Left cardiac atrium (tissue), 4 donors: Measurements from ENCODE around the gene KCNF1. TPM values are rescaled to one million over a fixed set of nuclear protein-coding genes. Genes with fewer than 3 reads are reported as not detected.

ENCODE experiments used
- ATAC-seq, 2 donors: fragments of 200-7000 bp; cut with Tn5 transposase; one replicate each; pipeline ENCODE4 v1.9.1; 2020; ENCODE audit warnings: mild to moderate bottlenecking in 2 of 2, moderate library complexity in 2 of 2
- DNase-seq: peaks from one replicate; pipeline ENCODE4 v3.0.0-alpha.2; 2020
- intact Hi-C, 2 donors: fragments of 100-400 bp; cut with DNase I; formaldehyde crosslinking; loops; one replicate each; pipeline versions ENCODE4 v1.14.1 to v1.15.1; 2022 to 2023
- total RNA-seq, 2 donors: library from RNA; stranded (reverse); fragmentation: NEBNext Ultra II Directional; extraction: Animal tissue kit (Norgen Biotek cat#: 25700); gene quantifications; one replicate each; pipeline ENCODE4 v1.2.1, GENCODE V29; 2021
- donor health status: DM: no; HTN: yes; CAD: no.
- donor health status: DM: no; HTN: yes; CAD: no; lungs with severe emphysema.
- donor health status: DM: yes; HTN: yes; CAD: no.
- donor health status: Dilated cardiomyopathy.

The KCNF1 gene
- total RNA-seq, 2 donors from 2014 or later = 0.24 to 0.97 TPM

GRCh38 chr2:10900216-10901109 lies 11.3 kb upstream of the KCNF1 start:
- DNase-seq (no peak), ATAC-seq (no peak)
- intact Hi-C loops = no loop called here

DNA sequence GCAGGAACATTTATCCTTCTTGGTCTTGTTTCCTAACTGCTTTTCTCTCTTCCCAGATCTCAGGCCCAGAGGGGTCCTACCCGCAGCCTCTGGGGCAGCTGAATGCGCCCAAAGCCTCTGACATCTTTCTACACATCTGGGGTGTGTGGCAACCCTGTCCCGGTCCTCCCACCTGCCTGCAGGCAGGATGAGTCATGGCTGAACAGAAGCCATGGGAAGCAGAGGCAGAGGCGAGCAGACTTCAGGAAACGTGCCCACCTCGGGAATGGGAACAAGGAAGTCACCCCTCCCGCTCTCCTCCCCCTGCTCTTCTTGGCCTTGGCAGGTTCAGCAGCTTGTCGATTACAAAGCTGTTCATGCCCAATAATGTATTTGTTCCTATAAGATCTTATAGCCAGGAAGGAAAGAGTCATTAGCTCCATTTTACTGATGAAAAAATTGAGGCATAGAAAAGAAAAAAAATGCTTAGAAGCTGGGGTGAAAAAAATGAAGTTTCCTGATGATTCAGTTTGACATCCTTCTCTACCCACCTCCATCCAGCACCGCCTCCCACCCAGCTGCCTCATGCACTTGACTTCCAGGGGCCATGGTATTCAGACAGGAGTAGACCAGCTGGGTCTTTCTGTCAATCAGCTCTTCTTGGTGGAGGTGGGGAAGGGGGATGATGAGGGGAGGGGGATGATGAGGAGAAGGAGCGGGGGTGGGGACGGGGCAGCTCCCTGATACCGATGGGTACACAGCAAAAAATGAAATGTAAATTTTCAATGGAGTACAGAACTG lies 10.4 kb upstream of the KCNF1 start:
- intact Hi-C loops = no loop called here
- ATAC-seq = peak in 1 of 2 donors; percentile 55
- no peak for DNase-seq

- ATAC-seq = no peak
- intact Hi-C loops = no loop called here
- no peak for DNase-seq
These were observed 7.9 kb upstream of the KCNF1 start for GRCh38 chr2:10903861-10904210.

DNA sequence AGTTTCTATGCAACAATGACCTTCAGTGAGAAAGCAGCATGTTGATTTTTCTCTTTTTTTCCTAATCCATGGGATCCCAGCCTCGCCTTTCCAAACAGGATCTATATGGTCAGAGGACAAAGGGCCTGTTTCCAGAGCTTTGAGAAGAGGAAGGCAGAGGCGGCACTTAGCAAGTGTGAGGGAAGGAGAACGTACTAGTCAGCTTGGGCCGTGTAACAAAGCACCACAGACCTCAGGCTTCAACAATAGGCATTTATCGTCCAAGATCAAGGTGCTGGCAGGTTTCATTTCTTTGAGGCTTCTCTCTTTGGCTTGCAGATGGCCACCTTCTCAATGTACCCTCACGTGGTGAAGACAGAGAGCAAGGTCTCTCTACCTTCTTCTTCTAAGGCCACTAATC lies 7.3 kb upstream of the KCNF1 start:
- DNase-seq = no peak
- ATAC-seq = no peak
- intact Hi-C loops = no loop called here

- ATAC-seq (peak in 1 of 2 donors; percentile 4), DNase-seq (no peak)
- intact Hi-C loops = no loop called here
These were observed 6.5 kb upstream of the KCNF1 start for GRCh38 chr2:10905006-10905861.

- intact Hi-C loops = no loop called here
- DNase-seq (no peak), ATAC-seq (peak in 1 of 2 donors; percentile 10)
These were observed 5.9 kb upstream of the KCNF1 start for GRCh38 chr2:10905862-10906143.

GRCh38 chr2:10906926-10907625 lies 4.7 kb upstream of the KCNF1 start:
- ATAC-seq = peak in 1 of 2 donors; percentile 3
- intact Hi-C loops = no loop called here

GRCh38 chr2:10908195-10908594 lies 3.5 kb upstream of the KCNF1 start:
- intact Hi-C loops = no loop called here
- DNase-seq = no peak
- no peak for ATAC-seq

More at GRCh38 chr2:10906926-10907625, 4.7 kb upstream of the KCNF1 start:
- DNase-seq = no peak

DNA sequence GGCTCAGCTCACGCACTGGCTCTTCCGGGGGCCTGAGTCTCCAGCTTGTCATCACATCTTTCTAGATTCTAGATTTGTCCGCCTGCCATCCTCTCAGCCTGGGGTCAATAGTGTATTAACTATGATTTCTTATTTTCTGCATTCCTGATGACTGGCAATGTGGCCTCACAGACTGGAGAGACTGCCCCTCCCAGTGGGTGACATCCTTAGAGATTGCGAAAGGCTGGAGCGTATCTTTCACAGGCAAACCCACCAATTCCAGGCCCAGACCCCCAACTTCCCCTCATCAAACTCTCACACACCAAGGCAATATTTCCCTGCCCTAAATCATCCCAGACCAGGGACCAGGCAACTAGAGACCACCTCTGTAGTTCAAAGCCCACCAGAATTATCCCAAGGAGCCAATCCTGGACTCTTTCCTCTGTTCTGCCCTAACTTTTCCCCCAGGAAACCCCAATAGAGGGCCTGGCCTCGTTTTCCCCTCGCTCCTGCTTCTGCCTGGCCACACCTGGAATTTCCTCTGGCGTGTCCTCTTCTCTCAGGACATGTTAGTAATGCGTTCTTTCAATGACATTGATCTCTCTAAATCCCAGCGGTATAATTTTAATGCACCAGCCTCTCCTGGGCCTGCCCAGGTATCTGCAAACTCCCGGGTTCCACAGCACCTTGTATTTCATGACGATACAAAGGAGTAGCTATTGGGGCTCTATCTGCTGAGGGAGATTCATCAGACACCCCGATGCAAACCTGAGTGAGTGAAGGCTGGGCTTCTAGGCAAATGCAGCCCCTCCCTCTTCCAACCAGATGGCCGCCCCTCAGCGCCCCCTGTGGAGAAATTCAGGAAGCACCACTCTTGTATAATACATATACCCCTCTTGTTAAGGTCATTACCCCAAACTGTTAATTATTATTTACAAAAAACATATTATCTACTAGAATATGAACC lies 2.4 kb upstream of the KCNF1 start:
- intact Hi-C loops = no loop called here
- no peak for ATAC-seq
- no peak for DNase-seq

- intact Hi-C loops = loop anchor here (10.0 kb wide), 2 partner anchors 205 to 215 kb away; no protein-coding TSS in a partner anchor
- DNase-seq (no peak), ATAC-seq (no peak)
These were observed 1.8 kb upstream of the KCNF1 start for GRCh38 chr2:10909996-10910341.

DNA sequence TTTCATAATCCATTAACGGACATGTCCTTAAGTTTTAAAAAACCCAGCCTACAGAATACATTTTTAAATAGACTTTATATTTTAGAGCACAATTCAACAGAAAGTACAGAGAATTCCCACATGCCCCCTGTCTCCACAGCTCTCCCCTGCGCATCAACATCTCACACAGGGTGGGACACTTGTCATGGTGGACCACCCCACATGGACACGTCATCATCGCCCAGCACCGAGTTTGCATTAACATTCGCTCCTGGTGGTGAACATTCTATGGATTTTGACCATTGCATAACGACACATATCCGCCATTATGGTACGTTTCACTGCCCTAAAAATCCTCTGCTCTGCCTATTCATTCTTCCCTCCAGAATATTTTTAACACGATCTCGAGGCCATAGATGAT lies 1.1 kb upstream of the KCNF1 start:
- ATAC-seq = no peak
- no peak for DNase-seq
- intact Hi-C loops = loop anchor here (10.0 kb wide), 2 partner anchors 204 to 214 kb away; no protein-coding TSS in a partner anchor

GRCh38 chr2:10912076-10912731 lies 470 bp downstream of the KCNF1 start:
- intact Hi-C loops = loop anchor here (10.0 kb wide), 2 partner anchors 203 to 213 kb away; no protein-coding TSS in a partner anchor
- DNase-seq = no peak
- peak in 1 of 2 donors; percentile 7 for ATAC-seq

- ATAC-seq (no peak), DNase-seq (no peak)
- intact Hi-C loops = loop anchor here (10.0 kb wide), 2 partner anchors 202 to 212 kb away; no protein-coding TSS in a partner anchor
These were observed 1.2 kb downstream of the KCNF1 start for GRCh38 chr2:10912796-10913455.

DNA sequence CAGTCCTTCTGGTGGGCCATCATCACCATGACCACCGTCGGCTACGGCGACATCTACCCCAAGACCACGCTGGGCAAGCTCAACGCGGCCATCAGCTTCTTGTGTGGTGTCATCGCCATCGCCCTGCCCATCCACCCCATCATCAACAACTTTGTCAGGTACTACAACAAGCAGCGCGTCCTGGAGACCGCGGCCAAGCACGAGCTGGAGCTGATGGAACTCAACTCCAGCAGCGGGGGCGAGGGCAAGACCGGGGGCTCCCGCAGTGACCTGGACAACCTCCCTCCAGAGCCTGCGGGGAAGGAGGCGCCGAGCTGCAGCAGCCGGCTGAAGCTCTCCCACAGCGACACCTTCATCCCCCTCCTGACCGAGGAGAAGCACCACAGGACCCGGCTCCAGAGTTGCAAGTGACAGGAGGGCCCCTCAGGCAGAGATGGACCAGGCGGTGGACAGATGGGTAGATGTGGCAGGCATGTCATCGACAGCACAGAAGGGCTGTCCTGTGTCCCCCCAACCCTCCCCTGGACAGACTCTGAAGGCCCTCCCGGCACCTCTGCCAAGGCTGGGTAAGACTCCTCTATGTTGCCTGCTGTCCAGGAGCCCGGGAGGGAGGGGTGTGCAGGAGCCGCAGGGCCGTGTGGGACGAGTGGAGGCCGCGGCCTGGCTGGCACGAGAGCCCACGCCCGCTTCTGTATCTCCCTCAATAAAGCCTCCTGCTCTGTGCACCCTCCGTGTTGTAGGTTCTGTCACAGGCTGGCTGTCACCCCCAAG lies 2.0 kb downstream of the KCNF1 start:
- intact Hi-C loops = loop anchor here (10.0 kb wide), 2 partner anchors 201 to 211 kb away; no protein-coding TSS in a partner anchor
- no peak for ATAC-seq

GRCh38 chr2:10914272-10914693 lies 2.5 kb downstream of the KCNF1 start:
- intact Hi-C loops = loop anchor here (10.0 kb wide), 2 partner anchors 201 to 211 kb away; no protein-coding TSS in a partner anchor
- ATAC-seq (peak in 1 of 2 donors; percentile 5), DNase-seq (no peak)

More for the DNA sequence above, 2.0 kb downstream of the KCNF1 start:
- DNase-seq = no peak

DNA sequence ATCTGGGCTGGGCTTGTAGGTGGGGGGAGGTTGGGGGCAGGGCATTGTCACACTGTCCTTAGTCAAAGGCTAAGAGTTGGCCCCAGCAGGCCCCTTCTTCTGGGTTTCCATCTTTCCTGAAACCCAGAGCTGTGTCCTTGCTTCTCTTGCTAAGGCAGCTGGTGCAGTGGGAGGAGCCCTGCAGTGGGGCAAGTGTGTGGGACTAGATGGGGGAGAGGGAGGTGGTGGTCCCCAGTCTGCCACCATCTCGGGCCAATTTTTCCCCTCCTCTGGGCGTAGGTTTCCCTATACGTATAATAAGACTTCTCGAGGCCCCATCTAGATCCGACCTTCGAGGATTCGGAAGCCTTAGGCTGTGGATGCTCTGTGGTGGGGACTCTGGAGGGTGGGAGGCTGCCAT lies 3.5 kb downstream of the KCNF1 start:
- ATAC-seq (no peak), DNase-seq (no peak)
- intact Hi-C loops = loop anchor here (10.0 kb wide), 2 partner anchors 200 to 210 kb away; no protein-coding TSS in a partner anchor
